ENCODE results near the gene SLC25A12. TPM values are rescaled to one million over a fixed set of nuclear protein-coding genes. Genes with fewer than 3 reads are reported as not detected.

SLC25A12 gene
- total RNA-seq, 4 donors from 2014 or later = 37.3 to 61.4 (median 46.3) TPM

- no peaks in the 10 kb centered on the region for H3K4me1 ChIP-seq
- no peak overlapping the region for H3K4me3 ChIP-seq (replicated peaks in 1 of 3)
- intact Hi-C loops (cut with DNase I) = no loop called here
- TF ChIP-seq CTCF (IDR thresholded peaks at IDR 0.05) = no peak
- no peak for TF ChIP-seq POLR2A (IDR thresholded peaks at IDR 0.05)
- peaks cover 0 to 9% of the 10 kb centered on the region in 2 donors for H3K36me3 ChIP-seq
- DNase-seq = no peak
- H3K9me3 ChIP-seq = no peaks in the 10 kb centered on the region
- no peak overlapping the region for H3K27ac ChIP-seq
- H3K27me3 ChIP-seq = no peaks in the 10 kb centered on the region
- 93 to 100% methylated on average over 1 of the region's 1 CpG for WGBS, 2 donors
Measured at GRCh38 chr2:171824086-171824485, 70.0 kb downstream of the SLC25A12 start.

GRCh38 chr2:171822525-171823322 lies 71.3 kb downstream of the SLC25A12 start:
- TF ChIP-seq CTCF (IDR thresholded peaks at IDR 0.05) (no peak), POLR2A (IDR thresholded peaks at IDR 0.05) (no peak)
- Histone ChIP-seq H3K36me3 (peaks cover 0 to 4% of the 10 kb centered on the region in 2 donors), H3K9me3 (no peaks in the 10 kb centered on the region), H3K4me3 (replicated peaks in 1 of 3) (no peak overlapping the region), H3K27me3 (no peaks in the 10 kb centered on the region), H3K27ac (no peak overlapping the region), H3K4me1 (no peaks in the 10 kb centered on the region)
- intact Hi-C loops (cut with DNase I) = no loop called here
- no peak for DNase-seq
- WGBS, 2 donors = 94 to 96% methylated on average over 1 of the region's 1 CpG

GRCh38 chr2:171819453-171819852 lies 74.6 kb downstream of the SLC25A12 start:
- Histone ChIP-seq H3K4me1 (no peaks in the 10 kb centered on the region), H3K4me3 (replicated peaks in 1 of 3) (no peak overlapping the region), H3K27me3 (no peaks in the 10 kb centered on the region), H3K36me3 (peaks cover 0 to 3% of the 10 kb centered on the region in 2 donors), H3K9me3 (no peaks in the 10 kb centered on the region), H3K27ac (no peak overlapping the region)
- TF ChIP-seq CTCF (IDR thresholded peaks at IDR 0.05) = no peak
- TF ChIP-seq POLR2A (IDR thresholded peaks at IDR 0.05) = no peak
- DNase-seq = no peak
- intact Hi-C loops (cut with DNase I) = no loop called here
- WGBS, 2 donors = 93 to 95% methylated on average over 1 of the region's 1 CpG

- TF ChIP-seq POLR2A (IDR thresholded peaks at IDR 0.05) = no peak
- TF ChIP-seq CTCF (IDR thresholded peaks at IDR 0.05) = no peak
- Histone ChIP-seq H3K4me1 (no peaks in the 10 kb centered on the region), H3K27me3 (no peaks in the 10 kb centered on the region), H3K4me3 (replicated peaks in 1 of 3) (no peak overlapping the region), H3K27ac (no peak overlapping the region), H3K36me3 (peaks cover 0 to 8% of the 10 kb centered on the region in 2 donors), H3K9me3 (no peaks in the 10 kb centered on the region)
- WGBS, 2 donors = 92% methylated on average over 5 of the region's 5 CpGs
- DNase-seq = no peak
- intact Hi-C loops (cut with DNase I) = loop anchor here (5.0 kb wide), 1 partner anchor 292 kb away; no protein-coding TSS in a partner anchor
Measured at GRCh38 chr2:171814883-171815282, 79.2 kb downstream of the SLC25A12 start.

DNA sequence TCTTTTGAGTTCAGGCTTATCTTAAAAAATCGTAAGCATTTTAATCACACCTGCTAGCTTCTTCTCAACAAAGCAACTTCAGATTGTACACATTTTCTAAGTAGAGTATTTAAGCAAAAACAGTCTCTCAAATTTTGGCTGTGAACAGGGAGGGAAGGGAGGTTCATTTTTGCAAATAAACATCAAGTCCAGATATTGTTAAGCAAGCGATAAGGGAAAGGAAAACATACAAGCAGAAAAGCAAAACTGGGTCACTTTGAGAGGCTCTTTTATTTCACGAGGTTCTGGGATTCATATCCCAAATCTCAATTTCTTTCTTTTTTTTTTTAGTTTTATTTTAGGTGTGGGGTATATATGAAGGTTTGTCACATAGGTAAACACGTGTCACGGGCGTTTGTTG lies 79.9 kb downstream of the SLC25A12 start:
- Histone ChIP-seq H3K9me3 (no peaks in the 10 kb centered on the region), H3K36me3 (peaks cover 0 to 8% of the 10 kb centered on the region in 2 donors), H3K4me1 (no peaks in the 10 kb centered on the region), H3K27me3 (no peaks in the 10 kb centered on the region), H3K27ac (no peak overlapping the region), H3K4me3 (replicated peaks in 1 of 3) (no peak overlapping the region)
- WGBS, 2 donors = 86% methylated on average over 6 of the region's 6 CpGs
- DNase-seq = no peak
- TF ChIP-seq CTCF (IDR thresholded peaks at IDR 0.05) = no peak
- TF ChIP-seq POLR2A (IDR thresholded peaks at IDR 0.05) = no peak
- intact Hi-C loops (cut with DNase I) = loop anchor here (5.0 kb wide), 1 partner anchor 293 kb away; no protein-coding TSS in a partner anchor
